A549 (cell line): ENCODE results near the gene ADAMTS12. TPM values are rescaled to one million over a fixed set of nuclear protein-coding genes. Genes with fewer than 3 reads are reported as not detected.

Experiments used
- ATAC-seq, 2 experiments: fragments of 200-7000 bp in 1 of 2; fragments of >200 bp in 1 of 2; cut with Nextera tagmentation in 1 of 2; cut with Tn5 transposase in 1 of 2; 3 replicates each; pipeline versions ENCODE4 v1.8.0 to v1.9.1; 2018 to 2020; ENCODE audit warnings: mild to moderate bottlenecking in 1 of 2, moderate library complexity in 1 of 2
- CTCF ChIA-PET: fragments of 300-600 bp; sonication (Branson Sonifier 250); formaldehyde crosslinking; extraction: SDS; loops from one replicate; lab custom pipeline; 2021; ENCODE audit warnings: antibody characterized with exemption, inconsistent platforms; lab: Yijun Ruan, JAX
- POLR2A ChIA-PET: fragments of 350-600 bp; formaldehyde crosslinking; extraction: SDS; loops from one replicate; lab custom pipeline; 2021; ENCODE audit warnings: antibody characterized with exemption, inconsistent platforms; lab: Yijun Ruan, JAX
- DNase-seq, 2 experiments: peaks; one replicate each; pipeline versions ENCODE4 v3.0.0 to v3.0.0-alpha.2; 2011 to 2016; ENCODE audit warnings: low read depth in 1 of 2, low spot score in 1 of 2
- FAIRE-seq: peaks from 2 replicates; lab custom pipeline; 2011; peaks lifted over from hg19 to GRCh38; lab: Jason Lieb, UNC
- H3K27ac ChIP-seq, 2 experiments: fragments of >200 bp; sonication (Bioruptor Twin); formaldehyde crosslinking; 3 replicates each; pipeline ENCODE4 v1.5.1; 2016 to 2017
- H3K4me1 ChIP-seq: fragments of >200 bp; sonication (Bioruptor Twin); formaldehyde crosslinking; 3 replicates; pipeline ENCODE4 v1.6.1; 2016
- H3K4me2 ChIP-seq: fragments of >200 bp; sonication (Bioruptor Twin); formaldehyde crosslinking; 3 replicates; pipeline ENCODE4 v1.6.1; 2016
- H3K4me3 ChIP-seq: fragments of >200 bp; sonication (Bioruptor Twin); formaldehyde crosslinking; 3 replicates; pipeline ENCODE4 v1.5.1; 2016
- H3K9me3 ChIP-seq: fragments of >200 bp; sonication (Bioruptor Twin); formaldehyde crosslinking; 3 replicates; pipeline ENCODE4 v1.6.1; 2016
- CBX8 ChIP-seq: fragments of 200-600 bp; sonication (generic); IDR thresholded peaks from 2 replicates; pipeline ENCODE4 v1.6.1; 2016
- E2F6 ChIP-seq: IDR thresholded peaks from 2 replicates; pipeline ENCODE4 v1.6.1; 2012; ENCODE audit warnings: low read depth, borderline replicate concordance
- GATA3 ChIP-seq: IDR thresholded peaks from 2 replicates; pipeline ENCODE4 v1.6.1; 2012; ENCODE audit warnings: borderline replicate concordance
- HDAC2 ChIP-seq: fragments of 200-600 bp; sonication (generic); IDR thresholded peaks from 2 replicates; pipeline ENCODE4 v1.6.1; 2016
- JUN ChIP-seq, 2 experiments: fragments of >200 bp; sonication (Bioruptor Twin); formaldehyde crosslinking; IDR thresholded peaks; 2 replicates in 1 of 2; 3 replicates in 1 of 2; pipeline ENCODE4 v1.6.1; 2016 to 2017
- KDM1A ChIP-seq: fragments of 200-600 bp; sonication (generic); IDR thresholded peaks from 2 replicates; pipeline ENCODE4 v1.6.1; 2016; ENCODE audit warnings: low read depth, mild to moderate bottlenecking
- MAX ChIP-seq: IDR thresholded peaks from 2 replicates; pipeline ENCODE4 v1.6.1; 2012
- POLR2AphosphoS2 ChIP-seq: conservative IDR thresholded peaks from 2 replicates; pipeline ENCODE4 v1.6.1; 2012; ENCODE audit warnings: low read length, improper control_type of control experiment, inconsistent platforms
- RCOR1 ChIP-seq: fragments of 150-350 bp; IDR thresholded peaks from 2 replicates; pipeline ENCODE4 v1.6.1; 2014; ENCODE audit warnings: antibody characterized with exemption, low read length, low read depth
- REST ChIP-seq: fragments of 200-600 bp; sonication (generic); IDR thresholded peaks from 2 replicates; pipeline ENCODE4 v1.6.1; 2016; ENCODE audit warnings: antibody characterized with exemption, mild to moderate bottlenecking, moderate library complexity
- RNF2 ChIP-seq: fragments of 200-600 bp; sonication (generic); IDR thresholded peaks from 2 replicates; pipeline ENCODE4 v1.6.1; 2016; ENCODE audit warnings: low read depth, mild to moderate bottlenecking, antibody characterized with exemption, moderate library complexity, borderline replicate concordance
- ZNF302 ChIP-seq: fragments of 250-450 bp; sonication (Bioruptor Pico); IDR thresholded peaks from 2 replicates; pipeline ENCODE4 v1.9.0; 2021; ENCODE audit warnings: inconsistent platforms, mild to moderate bottlenecking, moderate library complexity
- WGBS: methylation state at CpG from one replicate; pipeline ENCODE4 v1.1.6; 2017; ENCODE audit errors: missing lambda C conversion rate; 5-methylcytosine and 5-hydroxymethylcytosine counted together
- polyA plus RNA-seq, 4 experiments: library from polyadenylated mRNA; depleted of rRNA in 3 of 4; stranded (reverse); fragments of >200 nt; fragmentation: RNase III in 1 of 4; extraction: RNeasy Plus Mini Kit Qiagen cat#74134 plus additional on column Dnase treatment in 1 of 4; gene quantifications; 2 replicates in 3 of 4; 3 replicates in 1 of 4; pipeline ENCODE4 v1.2.3, GENCODE V29; 2011 to 2017
- TF ChIP-seq, protein P1 (sequence below): fragments of >200 bp; sonication (Bioruptor Twin); formaldehyde crosslinking; IDR thresholded peaks from 3 replicates; pipeline ENCODE4 v1.6.1; 2016
- TF ChIP-seq, protein P2 (sequence below): fragments of 250-450 bp; sonication (Bioruptor Pico); IDR thresholded peaks from 2 replicates; pipeline ENCODE4 v1.5.0; 2021; ENCODE audit warnings: mild to moderate bottlenecking, moderate library complexity, borderline replicate concordance

Gene ADAMTS12
- polyA plus RNA-seq, 2 of the 4 experiments (the other 2 are of a cell fraction) = 4.8 to 6.8 TPM

DNA sequence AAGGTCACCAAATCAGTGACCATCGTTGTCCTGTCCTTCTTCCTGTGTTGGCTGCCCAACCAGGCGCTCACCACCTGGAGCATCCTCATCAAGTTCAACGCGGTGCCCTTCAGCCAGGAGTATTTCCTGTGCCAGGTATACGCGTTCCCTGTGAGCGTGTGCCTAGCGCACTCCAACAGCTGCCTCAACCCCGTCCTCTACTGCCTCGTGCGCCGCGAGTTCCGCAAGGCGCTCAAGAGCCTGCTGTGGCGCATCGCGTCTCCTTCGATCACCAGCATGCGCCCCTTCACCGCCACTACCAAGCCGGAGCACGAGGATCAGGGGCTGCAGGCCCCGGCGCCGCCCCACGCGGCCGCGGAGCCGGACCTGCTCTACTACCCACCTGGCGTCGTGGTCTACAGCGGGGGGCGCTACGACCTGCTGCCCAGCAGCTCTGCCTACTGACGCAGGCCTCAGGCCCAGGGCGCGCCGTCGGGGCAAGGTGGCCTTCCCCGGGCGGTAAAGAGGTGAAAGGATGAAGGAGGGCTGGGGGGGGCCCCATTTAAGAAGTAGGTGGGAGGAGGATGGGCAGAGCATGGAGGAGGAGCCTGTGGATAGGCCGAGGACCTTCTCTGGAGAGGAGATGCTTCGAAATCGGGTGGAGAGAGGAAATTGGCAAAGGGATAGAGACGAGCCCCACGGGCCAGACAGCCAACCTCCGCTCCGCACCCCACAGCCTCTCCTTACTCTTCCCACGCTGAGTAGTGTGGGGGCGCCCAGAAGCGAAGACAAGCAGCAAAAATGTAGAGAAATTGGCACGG is 46.1 kb upstream of the ADAMTS12 start:
- POLR2A ChIA-PET = no interaction called here
- ATAC-seq = no peak
- TF ChIP-seq HDAC2 (no peak), REST (no peak), POLR2AphosphoS2 (no peak), CBX8 (no peak), ZNF302 (CRISPR knock-in tag) (no peak), E2F6 (no peak), RCOR1 (no peak), KDM1A (no peak)
- DNase-seq = no peak
- H3K4me2 ChIP-seq = no peak overlapping the region
- CTCF ChIA-PET = interaction anchor here (1.2 kb wide), 1 partner anchor 235 kb away, joined by 3 read pairs; no protein-coding TSS in a partner anchor
- peaks cover 9% of the 10 kb centered on the region; the same call in 2 of the 3 replicates for H3K4me1 ChIP-seq
- no peak overlapping the region for H3K4me3 ChIP-seq
- no peaks in the 10 kb centered on the region for H3K9me3 ChIP-seq
- FAIRE-seq = no peak
- 64% methylated on average over 50 of the region's 54 CpGs for WGBS
- no peak overlapping the region for H3K27ac ChIP-seq

DNA sequence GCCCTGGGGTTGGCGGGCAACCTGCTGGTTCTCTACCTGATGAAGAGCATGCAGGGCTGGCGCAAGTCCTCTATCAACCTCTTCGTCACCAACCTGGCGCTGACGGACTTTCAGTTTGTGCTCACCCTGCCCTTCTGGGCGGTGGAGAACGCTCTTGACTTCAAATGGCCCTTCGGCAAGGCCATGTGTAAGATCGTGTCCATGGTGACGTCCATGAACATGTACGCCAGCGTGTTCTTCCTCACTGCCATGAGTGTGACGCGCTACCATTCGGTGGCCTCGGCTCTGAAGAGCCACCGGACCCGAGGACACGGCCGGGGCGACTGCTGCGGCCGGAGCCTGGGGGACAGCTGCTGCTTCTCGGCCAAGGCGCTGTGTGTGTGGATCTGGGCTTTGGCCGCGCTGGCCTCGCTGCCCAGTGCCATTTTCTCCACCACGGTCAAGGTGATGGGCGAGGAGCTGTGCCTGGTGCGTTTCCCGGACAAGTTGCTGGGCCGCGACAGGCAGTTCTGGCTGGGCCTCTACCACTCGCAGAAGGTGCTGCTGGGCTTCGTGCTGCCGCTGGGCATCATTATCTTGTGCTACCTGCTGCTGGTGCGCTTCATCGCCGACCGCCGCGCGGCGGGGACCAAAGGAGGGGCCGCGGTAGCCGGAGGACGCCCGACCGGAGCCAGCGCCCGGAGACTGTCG is 45.4 kb upstream of the ADAMTS12 start:
- CTCF ChIA-PET = no interaction called here
- 74% methylated on average over 49 of the region's 54 CpGs for WGBS
- TF ChIP-seq GATA3 (no peak), MAX (no peak), RNF2 (no peak), JUN (IDR thresholded peaks at IDR 0.05) (no peak)
- TF ChIP-seq, protein P1, sequence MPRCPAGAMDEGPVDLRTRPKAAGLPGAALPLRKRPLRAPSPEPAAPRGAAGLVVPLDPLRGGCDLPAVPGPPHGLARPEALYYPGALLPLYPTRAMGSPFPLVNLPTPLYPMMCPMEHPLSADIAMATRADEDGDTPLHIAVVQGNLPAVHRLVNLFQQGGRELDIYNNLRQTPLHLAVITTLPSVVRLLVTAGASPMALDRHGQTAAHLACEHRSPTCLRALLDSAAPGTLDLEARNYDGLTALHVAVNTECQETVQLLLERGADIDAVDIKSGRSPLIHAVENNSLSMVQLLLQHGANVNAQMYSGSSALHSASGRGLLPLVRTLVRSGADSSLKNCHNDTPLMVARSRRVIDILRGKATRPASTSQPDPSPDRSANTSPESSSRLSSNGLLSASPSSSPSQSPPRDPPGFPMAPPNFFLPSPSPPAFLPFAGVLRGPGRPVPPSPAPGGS = no peak
- TF ChIP-seq, protein P2, sequence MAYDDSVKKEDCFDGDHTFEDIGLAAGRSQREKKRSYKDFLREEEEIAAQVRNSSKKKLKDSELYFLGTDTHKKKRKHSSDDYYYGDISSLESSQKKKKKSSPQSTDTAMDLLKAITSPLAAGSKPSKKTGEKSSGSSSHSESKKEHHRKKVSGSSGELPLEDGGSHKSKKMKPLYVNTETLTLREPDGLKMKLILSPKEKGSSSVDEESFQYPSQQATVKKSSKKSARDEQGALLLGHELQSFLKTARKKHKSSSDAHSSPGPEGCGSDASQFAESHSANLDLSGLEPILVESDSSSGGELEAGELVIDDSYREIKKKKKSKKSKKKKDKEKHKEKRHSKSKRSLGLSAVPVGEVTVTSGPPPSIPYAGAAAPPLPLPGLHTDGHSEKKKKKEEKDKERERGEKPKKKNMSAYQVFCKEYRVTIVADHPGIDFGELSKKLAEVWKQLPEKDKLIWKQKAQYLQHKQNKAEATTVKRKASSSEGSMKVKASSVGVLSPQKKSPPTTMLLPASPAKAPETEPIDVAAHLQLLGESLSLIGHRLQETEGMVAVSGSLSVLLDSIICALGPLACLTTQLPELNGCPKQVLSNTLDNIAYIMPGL (CRISPR knock-in tag) = no peak
- TF ChIP-seq, all 56 proteins: peak for 0
- no peak for DNase-seq
- POLR2A ChIA-PET = no interaction called here
- no peak for ATAC-seq
- Histone ChIP-seq H3K9me3 (no peaks in the 10 kb centered on the region), H3K27ac (no peak overlapping the region), H3K4me1 (peaks cover 9% of the 10 kb centered on the region; the same call in 2 of the 3 replicates), H3K4me3 (no peak overlapping the region), H3K4me2 (no peak overlapping the region)
- no peak for FAIRE-seq
